Measurements from ENCODE around the gene SEMA3C.
A peak's percentile ranks its signal among the peaks of the same experiment; 100 is the strongest.

GRCh38 chr7:80954191-80954590 is 35.3 kb upstream of the SEMA3C start:
- TF ChIP-seq RAD21 (IDR thresholded peaks at IDR 0.05; ENCODE audit: low read depth) = no peak
- no peak for TF ChIP-seq EP300 (IDR thresholded peaks at IDR 0.05; ENCODE audit: borderline replicate concordance)
- TF ChIP-seq, protein P1, sequence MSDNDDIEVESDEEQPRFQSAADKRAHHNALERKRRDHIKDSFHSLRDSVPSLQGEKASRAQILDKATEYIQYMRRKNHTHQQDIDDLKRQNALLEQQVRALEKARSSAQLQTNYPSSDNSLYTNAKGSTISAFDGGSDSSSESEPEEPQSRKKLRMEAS (IDR thresholded peaks at IDR 0.05) = no peak
- TF ChIP-seq NFIC (IDR thresholded peaks at IDR 0.05) = peak; percentile 41
- TF ChIP-seq, protein P2, sequence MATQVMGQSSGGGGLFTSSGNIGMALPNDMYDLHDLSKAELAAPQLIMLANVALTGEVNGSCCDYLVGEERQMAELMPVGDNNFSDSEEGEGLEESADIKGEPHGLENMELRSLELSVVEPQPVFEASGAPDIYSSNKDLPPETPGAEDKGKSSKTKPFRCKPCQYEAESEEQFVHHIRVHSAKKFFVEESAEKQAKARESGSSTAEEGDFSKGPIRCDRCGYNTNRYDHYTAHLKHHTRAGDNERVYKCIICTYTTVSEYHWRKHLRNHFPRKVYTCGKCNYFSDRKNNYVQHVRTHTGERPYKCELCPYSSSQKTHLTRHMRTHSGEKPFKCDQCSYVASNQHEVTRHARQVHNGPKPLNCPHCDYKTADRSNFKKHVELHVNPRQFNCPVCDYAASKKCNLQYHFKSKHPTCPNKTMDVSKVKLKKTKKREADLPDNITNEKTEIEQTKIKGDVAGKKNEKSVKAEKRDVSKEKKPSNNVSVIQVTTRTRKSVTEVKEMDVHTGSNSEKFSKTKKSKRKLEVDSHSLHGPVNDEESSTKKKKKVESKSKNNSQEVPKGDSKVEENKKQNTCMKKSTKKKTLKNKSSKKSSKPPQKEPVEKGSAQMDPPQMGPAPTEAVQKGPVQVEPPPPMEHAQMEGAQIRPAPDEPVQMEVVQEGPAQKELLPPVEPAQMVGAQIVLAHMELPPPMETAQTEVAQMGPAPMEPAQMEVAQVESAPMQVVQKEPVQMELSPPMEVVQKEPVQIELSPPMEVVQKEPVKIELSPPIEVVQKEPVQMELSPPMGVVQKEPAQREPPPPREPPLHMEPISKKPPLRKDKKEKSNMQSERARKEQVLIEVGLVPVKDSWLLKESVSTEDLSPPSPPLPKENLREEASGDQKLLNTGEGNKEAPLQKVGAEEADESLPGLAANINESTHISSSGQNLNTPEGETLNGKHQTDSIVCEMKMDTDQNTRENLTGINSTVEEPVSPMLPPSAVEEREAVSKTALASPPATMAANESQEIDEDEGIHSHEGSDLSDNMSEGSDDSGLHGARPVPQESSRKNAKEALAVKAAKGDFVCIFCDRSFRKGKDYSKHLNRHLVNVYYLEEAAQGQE (IDR thresholded peaks at IDR 0.05; ENCODE audit: low read depth) = no peak

All from Ishikawa (cell line).